DND-41 (cell line): ENCODE results near the gene PIGH.
"Not testable (repeated sequence)": the region's sequence is repeated elsewhere in the genome, so short reads cannot be mapped to it uniquely, and the experiment has no call there.

Experiments
- CTCF ChIP-seq: IDR thresholded peaks from 2 replicates; pipeline ENCODE4 v1.5.1; 2012; ENCODE audit warnings: borderline replicate concordance, low read length, moderate library complexity, mild to moderate bottlenecking; ENCODE audit not compliant: poor library complexity, severe bottlenecking; ENCODE audit errors: extremely low read depth
- EZH2 ChIP-seq: IDR thresholded peaks from 3 replicates; pipeline ENCODE4 v1.6.1; 2012; ENCODE audit warnings: borderline replicate concordance, low read depth, mild to moderate bottlenecking, moderate library complexity, low read length, inconsistent platforms; ENCODE audit not compliant: severe bottlenecking

GRCh38 chr14:67600562-67600974 is 500 bp upstream of the PIGH start:
- not testable (repeated sequence) for TF ChIP-seq EZH2, CTCF
